H9 (cell line): Measurements from ENCODE around the gene RACGAP1. TPM values are rescaled to one million over a fixed set of nuclear protein-coding genes. Genes with fewer than 3 reads are reported as not detected.

Source experiments
- DNase-seq: peaks from one replicate; pipeline ENCODE4 v3.0.0-alpha.2; 2017
- H2AFZ ChIP-seq: one replicate; pipeline ENCODE4 v1.6.1; 2013; ENCODE audit warnings: mild to moderate bottlenecking, low read length, control low read depth, moderate library complexity
- H2AK5ac ChIP-seq: 2 replicates; pipeline ENCODE4 v1.6.1; 2013; ENCODE audit warnings: low read length, control low read depth, mixed read lengths; ENCODE audit not compliant: insufficient read length
- H2BK120ac ChIP-seq: one replicate; pipeline ENCODE4 v1.6.1; 2013; ENCODE audit warnings: low read depth, mild to moderate bottlenecking, low read length, control low read depth, inconsistent platforms; ENCODE audit not compliant: poor library complexity, severe bottlenecking
- H2BK12ac ChIP-seq: 2 replicates; pipeline ENCODE4 v1.6.1; 2013; ENCODE audit warnings: low read length, control low read depth, mixed read lengths, low read depth; ENCODE audit not compliant: insufficient read length
- H2BK15ac ChIP-seq: 2 replicates; pipeline ENCODE4 v1.6.1; 2013; ENCODE audit warnings: low read depth, low read length, control low read depth
- H2BK20ac ChIP-seq: one replicate; pipeline ENCODE4 v1.6.1; 2013; ENCODE audit warnings: low read depth, mild to moderate bottlenecking, low read length, control low read depth, inconsistent platforms; ENCODE audit not compliant: poor library complexity, severe bottlenecking
- H2BK5ac ChIP-seq: 2 replicates; pipeline ENCODE4 v1.6.1; 2013; ENCODE audit warnings: low read length, control low read depth, mixed read lengths; ENCODE audit not compliant: insufficient read length
- H3K14ac ChIP-seq: 2 replicates; pipeline ENCODE4 v1.6.1; 2013; ENCODE audit warnings: low read length, control low read depth; ENCODE audit not compliant: insufficient read depth
- H3K18ac ChIP-seq: 2 replicates; pipeline ENCODE4 v1.6.1; 2013; ENCODE audit warnings: low read depth, mild to moderate bottlenecking, mixed read lengths, low read length, control low read depth; ENCODE audit not compliant: insufficient read length
- H3K23ac ChIP-seq: 2 replicates; pipeline ENCODE4 v1.6.1; 2013; ENCODE audit warnings: low read length, control low read depth, mixed read lengths, low read depth; ENCODE audit not compliant: insufficient read length
- H3K23me2 ChIP-seq: 2 replicates; pipeline ENCODE4 v1.6.1; 2013; ENCODE audit warnings: low read depth, mild to moderate bottlenecking, mixed read lengths, low read length, control low read depth; ENCODE audit not compliant: insufficient read length, poor library complexity, severe bottlenecking
- H3K27ac ChIP-seq: 2 replicates; pipeline ENCODE4 v1.5.1; 2013; ENCODE audit warnings: low read length, control low read depth, mixed read lengths, low read depth; ENCODE audit not compliant: insufficient read length
- H3K27me3 ChIP-seq: 2 replicates; pipeline ENCODE4 v1.6.1; 2013; ENCODE audit warnings: low read length, control low read depth, inconsistent platforms; ENCODE audit not compliant: insufficient read depth
- H3K4ac ChIP-seq: 2 replicates; pipeline ENCODE4 v1.6.1; 2013; ENCODE audit warnings: low read depth, mild to moderate bottlenecking, control low read depth, inconsistent platforms, low read length, moderate library complexity
- H3K4me1 ChIP-seq: 2 replicates; pipeline ENCODE4 v1.6.1; 2013; ENCODE audit warnings: low read length, control low read depth, inconsistent platforms; ENCODE audit not compliant: insufficient read depth
- H3K4me2 ChIP-seq: 2 replicates; pipeline ENCODE4 v1.6.1; 2013; ENCODE audit warnings: low read length, control low read depth, mixed read lengths; ENCODE audit not compliant: insufficient read length, insufficient read depth
- H3K56ac ChIP-seq: 2 replicates; pipeline ENCODE4 v1.6.1; 2013; ENCODE audit warnings: low read depth, mild to moderate bottlenecking, mixed read lengths, low read length, control low read depth; ENCODE audit not compliant: insufficient read length
- H3K79me1 ChIP-seq: 2 replicates; pipeline ENCODE4 v1.6.1; 2013; ENCODE audit warnings: low read depth, mild to moderate bottlenecking, moderate library complexity, low read length, control low read depth, inconsistent platforms; ENCODE audit not compliant: insufficient read depth, poor library complexity, severe bottlenecking
- H3K79me2 ChIP-seq: 2 replicates; pipeline ENCODE4 v1.6.1; 2013; ENCODE audit warnings: low read length, control low read depth, inconsistent platforms; ENCODE audit not compliant: insufficient read depth
- H3K9ac ChIP-seq: 2 replicates; pipeline ENCODE4 v1.6.1; 2013; ENCODE audit warnings: low read length, control low read depth, mixed read lengths; ENCODE audit not compliant: insufficient read length; ENCODE audit errors: extremely low read depth
- H3K9me3 ChIP-seq: one replicate; pipeline ENCODE4 v1.6.1; 2013; ENCODE audit warnings: low read depth, low read length, inconsistent platforms; ENCODE audit not compliant: control insufficient read depth
- H3T11ph ChIP-seq: one replicate; pipeline ENCODE4 v1.6.1; 2013; ENCODE audit warnings: mild to moderate bottlenecking, low read length, control low read depth, inconsistent platforms
- H4K20me1 ChIP-seq: one replicate; pipeline ENCODE4 v1.6.1; 2013; ENCODE audit not compliant: control insufficient read depth, insufficient read length, insufficient read depth
- H4K5ac ChIP-seq: 2 replicates; pipeline ENCODE4 v1.6.1; 2013; ENCODE audit warnings: low read depth, mild to moderate bottlenecking, mixed read lengths, low read length, control low read depth; ENCODE audit not compliant: insufficient read length
- H4K8ac ChIP-seq: replicated peaks from 2 replicates; pipeline ENCODE4 v1.6.1; 2013; ENCODE audit warnings: low read length, control low read depth, mixed read lengths, low read depth; ENCODE audit not compliant: insufficient read length
- H4K91ac ChIP-seq: 2 replicates; pipeline ENCODE4 v1.6.1; 2013; ENCODE audit warnings: low read depth, mild to moderate bottlenecking, moderate library complexity, mixed read lengths, low read length, control low read depth; ENCODE audit not compliant: insufficient read length
- H3K27ac Mint-ChIP-seq, 3 experiments: 2 replicates in 2 of 3; 3 replicates in 1 of 3; pipeline ENCODE4 v1.8.0; 2020 to 2021; ENCODE audit warnings: mixed read lengths in 3 of 3, mild to moderate bottlenecking in 1 of 3, moderate library complexity in 1 of 3
- H3K27me3 Mint-ChIP-seq: 2 replicates; pipeline ENCODE4 v1.8.0; 2021; ENCODE audit warnings: low read depth, mild to moderate bottlenecking, moderate library complexity, mixed read lengths
- H3K36me3 Mint-ChIP-seq, 3 experiments: 2 replicates in 2 of 3; 3 replicates in 1 of 3; pipeline ENCODE4 v1.8.0; 2020 to 2021; ENCODE audit warnings: low read depth in 3 of 3, mixed read lengths in 3 of 3; ENCODE audit not compliant: insufficient read depth in 1 of 3
- H3K4me1 Mint-ChIP-seq, 2 experiments: 2 replicates each; pipeline ENCODE4 v1.8.0; 2020; ENCODE audit warnings: mixed read lengths in 2 of 2
- H3K4me3 Mint-ChIP-seq, 2 experiments: 2 replicates in 1 of 2; 3 replicates in 1 of 2; pipeline ENCODE4 v1.8.0; 2020 to 2021; ENCODE audit warnings: mild to moderate bottlenecking in 2 of 2, mixed read lengths in 2 of 2, moderate library complexity in 1 of 2
- H3K9me3 Mint-ChIP-seq, 2 experiments: 2 replicates in 1 of 2; 3 replicates in 1 of 2; pipeline ENCODE4 v1.8.0; 2020; ENCODE audit warnings: mild to moderate bottlenecking in 2 of 2, mixed read lengths in 2 of 2, moderate library complexity in 1 of 2
- WGBS: extraction: QIAGEN DNeasy Blood & Tissue Kit; methylation state at CpG from one replicate; pipeline ENCODE4 v1.1.7; 2013; ENCODE audit warnings: missing lambda C conversion rate, low lambda C conversion rate, mixed read lengths; ENCODE audit not compliant: insufficient read length; ENCODE audit errors: extremely low coverage; 5-methylcytosine and 5-hydroxymethylcytosine counted together
- total RNA-seq: library from RNA; stranded (reverse); gene quantifications from 2 replicates; pipeline ENCODE4 v1.2.1, GENCODE V29; 2021
- TF ChIP-seq, protein P1 (sequence below): fragments of 200-600 bp; sonication (generic); conservative IDR thresholded peaks from 3 replicates; pipeline ENCODE4 v1.8.0; 2021; ENCODE audit warnings: antibody characterized with exemption, mild to moderate bottlenecking

Gene RACGAP1
- total RNA-seq, 1 experiment from 2014 or later = 64.8 TPM

GRCh38 chr12:49966511-49967041 lies 58.7 kb downstream of the RACGAP1 start:
- H3K27ac ChIP-seq = no peak overlapping the region
- WGBS = no CpG with 5 or more reads among the region's 16 CpGs
- H4K91ac ChIP-seq = no peak overlapping the region
- H3K23ac ChIP-seq = no peak overlapping the region
- H3K4me3 Mint-ChIP-seq = no peak overlapping the region
- no peak overlapping the region for H2BK20ac ChIP-seq
- H2AFZ ChIP-seq = no peak overlapping the region
- peak overlapping the region in 1 of 3 experiments; percentile 56; a peak in 1 of 7 replicates for H3K27ac Mint-ChIP-seq
- H3K18ac ChIP-seq = no peak overlapping the region
- H4K8ac ChIP-seq = no peak overlapping the region
- H3K79me1 ChIP-seq = no peaks in the 10 kb centered on the region
- H3T11ph ChIP-seq = no peak overlapping the region
- H3K4me1 Mint-ChIP-seq = peaks cover 16 to 18% of the 10 kb centered on the region in 2 experiments
- no peaks in the 10 kb centered on the region for H3K4me1 ChIP-seq
- peak overlapping the region; percentile 12 for H3K4me2 ChIP-seq
- H3K4ac ChIP-seq = no peak overlapping the region
- H3K27me3 ChIP-seq = peaks cover 2% of the 10 kb centered on the region; the same call in 1 of the 2 replicates
- no peak overlapping the region for H2BK120ac ChIP-seq
- H3K9me3 ChIP-seq = no peaks in the 10 kb centered on the region
- no peak overlapping the region for H2AK5ac ChIP-seq
- H3K9me3 Mint-ChIP-seq = no peaks in the 10 kb centered on the region
- H4K20me1 ChIP-seq = no peaks in the 10 kb centered on the region
- H4K5ac ChIP-seq = no peak overlapping the region
- no peak overlapping the region for H2BK15ac ChIP-seq
- TF ChIP-seq, protein P1, sequence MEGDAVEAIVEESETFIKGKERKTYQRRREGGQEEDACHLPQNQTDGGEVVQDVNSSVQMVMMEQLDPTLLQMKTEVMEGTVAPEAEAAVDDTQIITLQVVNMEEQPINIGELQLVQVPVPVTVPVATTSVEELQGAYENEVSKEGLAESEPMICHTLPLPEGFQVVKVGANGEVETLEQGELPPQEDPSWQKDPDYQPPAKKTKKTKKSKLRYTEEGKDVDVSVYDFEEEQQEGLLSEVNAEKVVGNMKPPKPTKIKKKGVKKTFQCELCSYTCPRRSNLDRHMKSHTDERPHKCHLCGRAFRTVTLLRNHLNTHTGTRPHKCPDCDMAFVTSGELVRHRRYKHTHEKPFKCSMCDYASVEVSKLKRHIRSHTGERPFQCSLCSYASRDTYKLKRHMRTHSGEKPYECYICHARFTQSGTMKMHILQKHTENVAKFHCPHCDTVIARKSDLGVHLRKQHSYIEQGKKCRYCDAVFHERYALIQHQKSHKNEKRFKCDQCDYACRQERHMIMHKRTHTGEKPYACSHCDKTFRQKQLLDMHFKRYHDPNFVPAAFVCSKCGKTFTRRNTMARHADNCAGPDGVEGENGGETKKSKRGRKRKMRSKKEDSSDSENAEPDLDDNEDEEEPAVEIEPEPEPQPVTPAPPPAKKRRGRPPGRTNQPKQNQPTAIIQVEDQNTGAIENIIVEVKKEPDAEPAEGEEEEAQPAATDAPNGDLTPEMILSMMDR = no peak
- H3K27me3 Mint-ChIP-seq = peaks cover 51% of the 10 kb centered on the region
- no peak overlapping the region for H3K14ac ChIP-seq
- H3K79me2 ChIP-seq = no peaks in the 10 kb centered on the region
- H3K23me2 ChIP-seq = no peaks in the 10 kb centered on the region
- DNase-seq = no peak
- H3K9ac ChIP-seq = no peak overlapping the region
- no peak overlapping the region for H3K56ac ChIP-seq
- no peak overlapping the region for H2BK12ac ChIP-seq
- H3K36me3 Mint-ChIP-seq = no peaks in the 10 kb centered on the region
- H2BK5ac ChIP-seq = no peak overlapping the region
